BE2C (cell line): Measurements from ENCODE around the gene UNC13C.

Experiments used
- DNase-seq: peaks from one replicate; pipeline ENCODE4 v3.0.0-alpha.2; 2020
- H3K27me3 ChIP-seq: fragments of 250-450 bp; sonication (Bioruptor Pico); 2 replicates; pipeline ENCODE4 v1.5.1; 2020; ENCODE audit warnings: mild to moderate bottlenecking
- H3K36me3 ChIP-seq: fragments of 250-450 bp; sonication (Bioruptor Pico); 2 replicates; pipeline ENCODE4 v1.5.1; 2020; ENCODE audit warnings: mild to moderate bottlenecking
- H3K4me1 ChIP-seq: fragments of 250-450 bp; sonication (Bioruptor Pico); 2 replicates; pipeline ENCODE4 v1.5.1; 2020
- H3K4me3 ChIP-seq: 2 replicates; pipeline ENCODE4 v1.5.1; 2011; ENCODE audit warnings: low read depth, low read length
- H3K9me3 ChIP-seq: fragments of 250-450 bp; sonication (Bioruptor Pico); 2 replicates; pipeline ENCODE4 v1.5.1; 2020
- TF ChIP-seq, protein P1 (sequence below): IDR thresholded peaks from 2 replicates; pipeline ENCODE4 v1.5.1; 2012; ENCODE audit warnings: mild to moderate bottlenecking, low read depth, low read length

The UNC13C gene

DNA sequence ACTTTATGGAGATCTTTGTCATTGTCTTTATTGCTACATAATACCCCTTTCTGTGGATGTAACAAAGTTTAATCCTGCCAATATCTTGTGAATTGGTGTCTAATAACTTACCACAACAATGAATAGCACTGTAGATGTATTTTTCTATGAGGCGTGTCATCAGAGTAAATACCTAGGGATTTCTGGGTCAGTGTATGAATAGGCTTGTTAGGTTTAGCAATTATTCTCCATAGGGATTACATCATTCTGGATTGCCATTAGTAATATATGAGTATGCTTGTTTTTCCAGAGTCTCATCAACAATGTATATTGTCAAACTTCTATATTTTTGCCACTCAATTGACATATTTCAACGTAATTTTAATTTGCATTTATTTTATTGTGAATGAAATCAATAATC is 67.9 kb downstream of the UNC13C start:
- TF ChIP-seq, protein P1, sequence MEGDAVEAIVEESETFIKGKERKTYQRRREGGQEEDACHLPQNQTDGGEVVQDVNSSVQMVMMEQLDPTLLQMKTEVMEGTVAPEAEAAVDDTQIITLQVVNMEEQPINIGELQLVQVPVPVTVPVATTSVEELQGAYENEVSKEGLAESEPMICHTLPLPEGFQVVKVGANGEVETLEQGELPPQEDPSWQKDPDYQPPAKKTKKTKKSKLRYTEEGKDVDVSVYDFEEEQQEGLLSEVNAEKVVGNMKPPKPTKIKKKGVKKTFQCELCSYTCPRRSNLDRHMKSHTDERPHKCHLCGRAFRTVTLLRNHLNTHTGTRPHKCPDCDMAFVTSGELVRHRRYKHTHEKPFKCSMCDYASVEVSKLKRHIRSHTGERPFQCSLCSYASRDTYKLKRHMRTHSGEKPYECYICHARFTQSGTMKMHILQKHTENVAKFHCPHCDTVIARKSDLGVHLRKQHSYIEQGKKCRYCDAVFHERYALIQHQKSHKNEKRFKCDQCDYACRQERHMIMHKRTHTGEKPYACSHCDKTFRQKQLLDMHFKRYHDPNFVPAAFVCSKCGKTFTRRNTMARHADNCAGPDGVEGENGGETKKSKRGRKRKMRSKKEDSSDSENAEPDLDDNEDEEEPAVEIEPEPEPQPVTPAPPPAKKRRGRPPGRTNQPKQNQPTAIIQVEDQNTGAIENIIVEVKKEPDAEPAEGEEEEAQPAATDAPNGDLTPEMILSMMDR: no peak
- no peak for DNase-seq
- Histone ChIP-seq H3K36me3 (no peaks in the 10 kb centered on the region), H3K4me1 (no peaks in the 10 kb centered on the region), H3K27me3 (no peaks in the 10 kb centered on the region), H3K9me3 (no peaks in the 10 kb centered on the region), H3K4me3 (no peak overlapping the region)

DNA sequence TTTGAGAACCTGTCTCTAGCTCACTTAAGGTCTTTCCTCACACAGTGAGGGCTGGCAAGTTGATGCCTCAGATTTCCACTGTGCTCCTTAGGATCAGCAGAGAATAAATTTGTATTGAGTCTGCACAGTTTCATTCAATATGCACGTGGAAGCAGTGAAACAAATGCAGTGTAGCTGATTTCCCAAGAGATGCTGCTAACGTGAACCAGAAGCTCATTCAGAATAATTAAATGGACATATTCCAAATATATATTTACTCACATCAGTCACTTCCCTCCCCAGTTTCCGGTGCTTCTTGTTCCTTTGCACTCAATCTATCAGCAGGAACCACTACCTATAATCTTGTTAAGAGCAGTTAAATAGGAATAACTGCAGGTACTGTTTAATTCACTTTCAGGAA is 86.1 kb downstream of the UNC13C start:
- Histone ChIP-seq H3K4me3 (no peak overlapping the region), H3K36me3 (no peaks in the 10 kb centered on the region), H3K9me3 (no peaks in the 10 kb centered on the region), H3K4me1 (peaks cover 10% of the 10 kb centered on the region), H3K27me3 (no peaks in the 10 kb centered on the region)
- TF ChIP-seq, protein P1: no peak
- DNase-seq: peak; percentile 53

DNA sequence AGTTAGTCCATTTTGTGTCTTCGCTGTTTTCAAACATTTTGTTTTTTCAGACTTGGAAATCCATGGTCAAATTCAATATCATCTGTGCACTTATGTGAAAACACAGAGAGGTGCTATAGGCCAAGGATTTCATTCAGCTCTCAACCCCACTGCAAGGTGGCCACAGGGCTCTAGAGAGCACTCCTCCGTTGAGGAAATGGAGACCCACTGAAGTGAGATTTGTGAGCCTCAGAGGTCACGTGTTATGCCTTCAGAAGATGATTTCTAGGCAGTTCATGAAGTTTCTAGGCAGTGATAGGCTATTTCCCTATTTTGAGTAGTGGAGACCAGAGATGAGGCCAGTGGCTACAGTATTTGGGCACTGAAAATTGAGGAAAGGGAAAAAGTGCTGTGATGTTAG is 88.2 kb downstream of the UNC13C start:
- DNase-seq: no peak
- TF ChIP-seq, protein P1: no peak
- Histone ChIP-seq H3K4me3 (no peak overlapping the region), H3K9me3 (no peaks in the 10 kb centered on the region), H3K27me3 (no peaks in the 10 kb centered on the region), H3K36me3 (no peaks in the 10 kb centered on the region), H3K4me1 (peaks cover 10% of the 10 kb centered on the region)

DNA sequence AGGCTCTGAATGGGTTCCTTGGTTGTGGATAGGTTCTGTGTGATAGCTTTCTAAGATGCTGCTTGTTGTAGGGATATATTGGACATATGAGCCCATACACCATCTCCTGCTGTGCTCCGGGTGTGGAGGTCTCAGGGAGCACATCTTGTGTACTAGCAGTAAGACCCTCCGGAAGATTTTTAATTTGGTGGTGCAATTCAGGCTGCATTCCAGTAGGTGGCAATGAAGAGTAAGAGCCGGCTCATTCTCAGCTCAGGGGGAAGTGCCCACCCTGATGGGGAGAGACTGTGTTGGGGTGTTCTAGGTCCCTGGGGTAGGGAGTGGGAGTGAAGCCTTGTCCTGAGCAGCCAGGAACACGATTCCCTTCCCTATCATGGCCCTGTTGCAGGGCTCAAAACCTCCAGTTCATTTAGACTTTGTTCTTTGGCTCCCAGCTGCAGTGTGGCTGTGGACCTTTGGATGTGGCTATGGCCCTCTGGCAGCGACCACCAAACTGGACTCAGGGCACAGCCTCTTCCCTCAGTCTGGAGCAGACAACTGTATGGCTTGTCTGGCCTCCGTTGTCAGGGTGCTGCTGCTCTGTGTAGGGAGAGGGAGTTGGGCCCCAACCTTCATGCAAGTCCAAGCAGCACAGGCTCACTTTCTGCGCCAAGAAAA is 104.7 kb downstream of the UNC13C start:
- DNase-seq: peak; percentile 24
- Histone ChIP-seq H3K9me3 (no peaks in the 10 kb centered on the region), H3K27me3 (no peaks in the 10 kb centered on the region), H3K4me3 (no peak overlapping the region), H3K36me3 (no peaks in the 10 kb centered on the region), H3K4me1 (no peaks in the 10 kb centered on the region)
- TF ChIP-seq, protein P1: peak; percentile 90

DNA sequence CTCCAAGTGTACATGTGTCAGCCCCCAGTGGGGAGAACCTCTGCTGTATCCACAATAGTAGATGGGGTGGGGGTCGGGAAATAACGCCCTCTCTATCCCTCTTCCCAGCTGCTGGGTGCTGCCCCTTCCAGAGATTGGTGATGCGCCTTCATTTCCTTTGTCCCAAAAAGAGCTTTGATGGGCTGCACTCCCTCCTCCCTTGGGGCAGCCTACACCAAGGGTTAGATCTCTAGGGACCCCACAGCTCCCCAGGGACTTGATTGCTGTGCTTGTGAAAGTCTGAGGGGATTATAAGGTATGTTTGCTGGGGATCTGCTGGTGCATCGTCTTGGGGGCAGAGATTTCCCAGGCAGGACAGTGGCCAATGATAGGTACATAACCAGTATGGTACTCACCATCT is 105.3 kb downstream of the UNC13C start:
- Histone ChIP-seq H3K4me1 (no peaks in the 10 kb centered on the region), H3K9me3 (no peaks in the 10 kb centered on the region), H3K4me3 (no peak overlapping the region), H3K27me3 (no peaks in the 10 kb centered on the region), H3K36me3 (no peaks in the 10 kb centered on the region)
- no peak for DNase-seq
- TF ChIP-seq, protein P1: no peak

- Histone ChIP-seq H3K9me3 (no peaks in the 10 kb centered on the region), H3K27me3 (no peaks in the 10 kb centered on the region), H3K4me3 (no peak overlapping the region), H3K4me1 (no peaks in the 10 kb centered on the region), H3K36me3 (no peaks in the 10 kb centered on the region)
- TF ChIP-seq, protein P1: no peak
- no peak for DNase-seq
These were observed 105.8 kb downstream of the UNC13C start for GRCh38 chr15:54083991-54084390.
